Gastroesophageal sphincter (tissue), 3 donors: ENCODE results near the gene RBM17.

Source experiments
- CTCF ChIP-seq, 4 experiments: fragments of 200-600 bp in 2 of 4; fragments of 450-650 bp in 2 of 4; sonication (generic) in 1 of 4; IDR thresholded peaks; one replicate each; pipeline ENCODE4 v1.5.1; 2017 to 2019; ENCODE audit warnings: antibody characterized with exemption in 4 of 4, mild to moderate bottlenecking in 2 of 4, moderate library complexity in 2 of 4
- POLR2A ChIP-seq, 2 donors: fragments of 450-650 bp; IDR thresholded peaks; one replicate each; pipeline ENCODE4 v1.6.1; 2017; ENCODE audit warnings: antibody characterized with exemption in 2 of 2, mild to moderate bottlenecking in 2 of 2, moderate library complexity in 1 of 2

GRCh38 chr10:6050801-6051445 lies 37.9 kb upstream of the RBM17 start:
- TF ChIP-seq CTCF (IDR thresholded peaks at IDR 0.05) (peak in 2 of 4 experiments; percentile 29 to 47), POLR2A (IDR thresholded peaks at IDR 0.05) (no peak)
